ENCODE results near the gene SORCS2. TPM values are rescaled to one million over a fixed set of nuclear protein-coding genes. Genes with fewer than 3 reads are reported as not detected.

The SORCS2 gene
- total RNA-seq, 1 experiment from 2014 or later = 0.06 TPM

DNA sequence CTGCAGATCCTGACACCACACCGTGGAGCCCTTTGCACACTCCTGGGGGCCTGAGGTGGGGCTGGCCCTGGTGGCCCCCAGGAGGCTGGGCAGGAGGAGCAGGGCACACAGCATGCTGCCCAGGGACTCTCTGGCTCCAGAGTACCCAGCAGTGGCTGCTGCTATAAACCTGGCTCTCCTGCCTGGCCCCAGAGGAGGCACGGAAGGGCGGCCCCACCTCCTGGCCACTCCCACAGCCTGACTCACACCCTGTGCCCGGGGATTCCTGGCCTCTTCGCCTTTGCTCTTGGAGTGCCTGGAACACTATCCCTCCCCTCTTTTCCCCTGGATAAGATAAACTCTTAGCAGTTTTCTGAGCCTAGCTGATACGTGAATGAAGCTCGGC lies 242.4 kb downstream of the SORCS2 start, which contains the start of gene PSAPL1:
Gene PSAPL1 (minus strand): TSS at position 165 of the 385 bp plus-strand sequence. CDS start 51 bp downstream, at position 114.
- intact Hi-C loops (cut with micrococcal nuclease; ENCODE audit: unreplicated experiment) = no loop called here
- no peaks in the 10 kb centered on the region for H3K4me1 ChIP-seq (ENCODE audit: insufficient read depth, low read length, poor library complexity, severe bottlenecking)
- H3K9me3 ChIP-seq (ENCODE audit: low read depth, low read length, poor library complexity, severe bottlenecking) = no peaks in the 10 kb centered on the region
- no peaks in the 10 kb centered on the region for H3K36me3 ChIP-seq (ENCODE audit: insufficient read depth, low read length, poor library complexity, severe bottlenecking)
- H3K4me3 ChIP-seq (ENCODE audit: low read depth, low read length, poor library complexity, severe bottlenecking) = no peak within 1 kb of the TSS
- ChIA-PET CTCF (no interaction called here), POLR2A (ENCODE audit: low non-redundant PET) (no interaction called here)
- no peaks in the 10 kb centered on the region for H3K27me3 ChIP-seq (replicated peaks; ENCODE audit: insufficient read depth, low read depth, low read length, poor library complexity)
- TF ChIP-seq, protein P1, sequence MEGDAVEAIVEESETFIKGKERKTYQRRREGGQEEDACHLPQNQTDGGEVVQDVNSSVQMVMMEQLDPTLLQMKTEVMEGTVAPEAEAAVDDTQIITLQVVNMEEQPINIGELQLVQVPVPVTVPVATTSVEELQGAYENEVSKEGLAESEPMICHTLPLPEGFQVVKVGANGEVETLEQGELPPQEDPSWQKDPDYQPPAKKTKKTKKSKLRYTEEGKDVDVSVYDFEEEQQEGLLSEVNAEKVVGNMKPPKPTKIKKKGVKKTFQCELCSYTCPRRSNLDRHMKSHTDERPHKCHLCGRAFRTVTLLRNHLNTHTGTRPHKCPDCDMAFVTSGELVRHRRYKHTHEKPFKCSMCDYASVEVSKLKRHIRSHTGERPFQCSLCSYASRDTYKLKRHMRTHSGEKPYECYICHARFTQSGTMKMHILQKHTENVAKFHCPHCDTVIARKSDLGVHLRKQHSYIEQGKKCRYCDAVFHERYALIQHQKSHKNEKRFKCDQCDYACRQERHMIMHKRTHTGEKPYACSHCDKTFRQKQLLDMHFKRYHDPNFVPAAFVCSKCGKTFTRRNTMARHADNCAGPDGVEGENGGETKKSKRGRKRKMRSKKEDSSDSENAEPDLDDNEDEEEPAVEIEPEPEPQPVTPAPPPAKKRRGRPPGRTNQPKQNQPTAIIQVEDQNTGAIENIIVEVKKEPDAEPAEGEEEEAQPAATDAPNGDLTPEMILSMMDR (conservative IDR thresholded peaks at IDR 0.05; ENCODE audit: low read depth, low read length) = no peak
- TF ChIP-seq EZH2 (IDR thresholded peaks at IDR 0.05; ENCODE audit: borderline replicate concordance, low read depth, low read length, poor library complexity, severe bottlenecking) = no peak
- no TSS peak for BruUV-seq (replicated peaks)
- H3K27ac ChIP-seq (ENCODE audit: low read depth, low read length, poor library complexity, severe bottlenecking) = no peak within 1 kb of the TSS
- no peak for DNase-seq (ENCODE audit: low spot score)

DNA sequence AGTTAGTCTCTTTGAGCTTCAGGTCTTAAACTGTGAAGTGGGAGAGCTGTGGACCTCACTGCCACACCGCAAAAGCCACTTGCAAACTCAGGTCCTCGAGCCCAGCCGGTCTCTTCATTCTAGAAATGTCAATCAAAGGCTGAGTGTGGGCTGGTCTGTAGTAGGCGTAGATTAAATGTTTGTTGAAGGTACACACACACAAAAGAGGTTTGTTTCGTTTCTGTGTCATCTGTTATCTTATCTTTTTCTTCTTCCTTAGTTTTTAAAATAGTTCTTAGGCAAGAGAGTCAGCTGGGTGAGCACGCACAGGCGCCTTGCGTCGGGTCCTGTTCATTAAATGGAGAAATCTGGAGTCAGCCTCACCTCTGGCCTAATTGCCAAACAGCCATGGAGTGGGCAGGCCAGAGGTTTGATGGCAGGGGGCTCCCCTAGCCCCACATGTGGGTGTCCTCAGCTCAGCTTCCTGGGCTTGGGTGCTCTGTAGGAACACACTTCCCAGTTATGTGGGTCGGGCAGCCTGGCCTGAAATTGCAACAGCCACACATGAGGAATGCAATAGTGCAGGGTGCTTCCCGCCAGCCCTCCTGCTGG lies 243.2 kb downstream of the SORCS2 start:
- CTCF ChIA-PET = no interaction called here
- no peaks in the 10 kb centered on the region for H3K36me3 ChIP-seq (ENCODE audit: insufficient read depth, low read length, poor library complexity, severe bottlenecking)
- no peaks in the 10 kb centered on the region for H3K4me1 ChIP-seq (ENCODE audit: insufficient read depth, low read length, poor library complexity, severe bottlenecking)
- DNase-seq (ENCODE audit: low spot score) = no peak
- intact Hi-C loops (cut with micrococcal nuclease; ENCODE audit: unreplicated experiment) = no loop called here
- H3K9me3 ChIP-seq (ENCODE audit: low read depth, low read length, poor library complexity, severe bottlenecking) = no peaks in the 10 kb centered on the region
- no peak overlapping the region for H3K27ac ChIP-seq (ENCODE audit: low read depth, low read length, poor library complexity, severe bottlenecking)
- H3K4me3 ChIP-seq (ENCODE audit: low read depth, low read length, poor library complexity, severe bottlenecking) = no peak overlapping the region
- H3K27me3 ChIP-seq (replicated peaks; ENCODE audit: insufficient read depth, low read depth, low read length, poor library complexity) = no peaks in the 10 kb centered on the region
- no TSS peak for BruUV-seq (replicated peaks)
- TF ChIP-seq EZH2 (IDR thresholded peaks at IDR 0.05; ENCODE audit: borderline replicate concordance, low read depth, low read length, poor library complexity, severe bottlenecking) = no peak
- TF ChIP-seq, protein P1 (conservative IDR thresholded peaks at IDR 0.05; ENCODE audit: low read depth, low read length) = no peak
- POLR2A ChIA-PET (ENCODE audit: low non-redundant PET) = no interaction called here

DNA sequence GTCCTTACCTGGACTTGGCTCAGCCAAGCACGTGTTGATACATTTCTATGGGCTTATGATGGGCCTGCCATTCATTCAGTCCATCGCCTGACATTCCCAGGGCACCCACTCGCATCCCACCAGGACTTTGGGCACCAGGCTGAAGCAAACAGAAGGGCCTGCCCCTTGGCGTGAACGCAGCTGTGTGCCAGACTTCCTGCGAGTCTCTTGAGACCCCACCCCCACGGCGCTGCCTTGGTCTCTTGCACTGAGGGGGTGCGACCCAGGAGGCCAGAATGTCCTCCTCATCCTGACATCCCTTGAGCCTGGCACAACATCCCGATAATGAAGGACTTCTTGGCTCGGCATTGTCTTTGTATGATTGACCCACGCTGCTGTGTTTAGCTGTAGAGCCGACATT lies 243.9 kb downstream of the SORCS2 start:
- no peak for DNase-seq (ENCODE audit: low spot score)
- Histone ChIP-seq H3K4me1 (ENCODE audit: insufficient read depth, low read length, poor library complexity, severe bottlenecking) (no peaks in the 10 kb centered on the region), H3K36me3 (ENCODE audit: insufficient read depth, low read length, poor library complexity, severe bottlenecking) (no peaks in the 10 kb centered on the region), H3K9me3 (ENCODE audit: low read depth, low read length, poor library complexity, severe bottlenecking) (no peaks in the 10 kb centered on the region), H3K4me3 (ENCODE audit: low read depth, low read length, poor library complexity, severe bottlenecking) (no peak overlapping the region), H3K27me3 (replicated peaks; ENCODE audit: insufficient read depth, low read depth, low read length, poor library complexity) (no peaks in the 10 kb centered on the region), H3K27ac (ENCODE audit: low read depth, low read length, poor library complexity, severe bottlenecking) (no peak overlapping the region)
- ChIA-PET POLR2A (ENCODE audit: low non-redundant PET) (no interaction called here), CTCF (no interaction called here)
- intact Hi-C loops (cut with micrococcal nuclease; ENCODE audit: unreplicated experiment) = no loop called here
- TF ChIP-seq, protein P1 (conservative IDR thresholded peaks at IDR 0.05; ENCODE audit: low read depth, low read length) = no peak
- no peak for TF ChIP-seq EZH2 (IDR thresholded peaks at IDR 0.05; ENCODE audit: borderline replicate concordance, low read depth, low read length, poor library complexity, severe bottlenecking)
- BruUV-seq (replicated peaks) = no TSS peak

All from A673 (cell line).